ENCODE data around the gene OPN1LW.
"Not testable (repeated sequence)": the region's sequence is repeated elsewhere in the genome, so short reads cannot be mapped to it uniquely, and the experiment has no call there.

GRCh38 chrX:154192846-154193245 lies 48.8 kb downstream of the OPN1LW start:
- TF ChIP-seq POLR2A, CTCF, POLR2AphosphoS5, EP300 (IDR thresholded peaks at IDR 0.05): not testable (repeated sequence)

Measured in sigmoid colon (tissue), 4 donors.